H1 (cell line): ENCODE results near the gene CNNM4. TPM values are rescaled to one million over a fixed set of nuclear protein-coding genes. Genes with fewer than 3 reads are reported as not detected.

Experiments used
- CTCF ChIA-PET: fragments of 300-600 bp; sonication (Branson Sonifier 250); formaldehyde crosslinking; loops from one replicate; lab custom pipeline; 2021; ENCODE audit not compliant: partially characterized antibody; lab: Charles Lee
- POLR2A ChIA-PET: fragments of 300-600 bp; sonication (Branson Sonifier 250); formaldehyde crosslinking; loops from one replicate; lab custom pipeline; 2021; ENCODE audit warnings: inconsistent platforms; ENCODE audit not compliant: partially characterized antibody; lab: Charles Lee
- DNase-seq, 2 experiments: peaks; one replicate each; pipeline versions ENCODE4 v3.0.0 to v3.0.0-alpha.2; 2010 to 2022; ENCODE audit warnings: low spot score in 2 of 2, low read depth in 1 of 2, mixed read lengths in 1 of 2
- FAIRE-seq: peaks from 2 replicates; lab custom pipeline; 2011; peaks lifted over from hg19 to GRCh38; lab: Jason Lieb, UNC
- H2AFZ ChIP-seq: 2 replicates; pipeline ENCODE4 v1.8.1; 2012; ENCODE audit warnings: low read length, inconsistent platforms
- H2AK5ac ChIP-seq: 2 replicates; pipeline ENCODE4 v1.6.1; 2013; ENCODE audit warnings: low read depth, low read length
- H2BK120ac ChIP-seq: replicated peaks from 2 replicates; pipeline ENCODE3; 2013; ENCODE audit warnings: low read depth, low read length, inconsistent platforms
- H2BK12ac ChIP-seq: 2 replicates; pipeline ENCODE4 v1.6.1; 2013; ENCODE audit warnings: low read depth, low read length
- H2BK15ac ChIP-seq: 2 replicates; pipeline ENCODE4 v1.6.1; 2013; ENCODE audit warnings: low read length
- H2BK20ac ChIP-seq: 2 replicates; pipeline ENCODE4 v1.6.1; 2013; ENCODE audit warnings: low read length
- H2BK5ac ChIP-seq: 2 replicates; pipeline ENCODE4 v1.6.1; 2013; ENCODE audit warnings: low read depth, low read length
- H3K14ac ChIP-seq: 2 replicates; pipeline ENCODE4 v1.6.1; 2013; ENCODE audit warnings: inconsistent platforms; ENCODE audit not compliant: insufficient read length
- H3K18ac ChIP-seq: 2 replicates; pipeline ENCODE4 v1.6.1; 2013; ENCODE audit warnings: low read length; ENCODE audit errors: extremely low read depth
- H3K23ac ChIP-seq: 2 replicates; pipeline ENCODE4 v1.6.1; 2013; ENCODE audit warnings: inconsistent platforms; ENCODE audit not compliant: insufficient read length
- H3K23me2 ChIP-seq: 2 replicates; pipeline ENCODE4 v1.6.1; 2013; ENCODE audit warnings: low read depth, low read length
- H3K27ac ChIP-seq: 2 replicates; pipeline ENCODE4 v1.6.1; 2011; ENCODE audit warnings: low read depth, low read length, inconsistent platforms
- H3K27me3 ChIP-seq, 4 experiments: replicated peaks in 1 of 4; 1 replicate in 1 of 4; 2 replicates in 3 of 4; pipeline versions ENCODE4 v1.6.1 to v1.8.1; 2011 to 2013; ENCODE audit warnings: low read length in 3 of 4, mild to moderate bottlenecking in 3 of 4, inconsistent platforms in 2 of 4, mixed read lengths in 2 of 4, moderate library complexity in 1 of 4; ENCODE audit not compliant: control insufficient read depth in 3 of 4, insufficient read depth in 3 of 4; ENCODE audit errors: extremely low read depth in 1 of 4
- H3K36me3 ChIP-seq, 4 experiments: 2 replicates each; pipeline versions ENCODE4 v1.6.1 to v1.8.1; 2011 to 2013; ENCODE audit warnings: mild to moderate bottlenecking in 4 of 4, low read length in 3 of 4, moderate library complexity in 2 of 4, control low read depth in 1 of 4, inconsistent platforms in 1 of 4; ENCODE audit not compliant: insufficient read depth in 4 of 4, control insufficient read depth in 2 of 4
- H3K4ac ChIP-seq: replicated peaks from 2 replicates; pipeline ENCODE3; 2013; ENCODE audit warnings: low read length, low read depth, mixed read lengths, inconsistent platforms; ENCODE audit not compliant: insufficient read length
- H3K4me1 ChIP-seq, 4 experiments: replicated peaks in 1 of 4; 1 replicate in 1 of 4; 2 replicates in 3 of 4; pipeline versions ENCODE4 v1.6.1 to v1.8.1; 2011 to 2013; ENCODE audit warnings: low read length in 3 of 4, inconsistent platforms in 2 of 4, mixed read lengths in 1 of 4; ENCODE audit not compliant: insufficient read depth in 4 of 4, control insufficient read depth in 3 of 4
- H3K4me2 ChIP-seq, 2 experiments: 2 replicates each; pipeline versions ENCODE4 v1.6.1 to v1.8.1; 2011 to 2013; ENCODE audit warnings: low read depth in 2 of 2, low read length in 2 of 2, control low read depth in 1 of 2, inconsistent platforms in 1 of 2, mild to moderate bottlenecking in 1 of 2; ENCODE audit not compliant: insufficient read depth in 1 of 2
- H3K4me3 ChIP-seq, 4 experiments: fragments of 200-600, 300-600 bp in 1 of 4; sonication (generic), shearing (Covaris generic), sonication (Bioruptor Twin) in 1 of 4; 2 replicates each; pipeline versions ENCODE4 v1.5.1 to v1.8.1; 2011 to 2016; ENCODE audit warnings: low read length in 4 of 4, low read depth in 3 of 4, control low read depth in 2 of 4, inconsistent platforms in 2 of 4, mild to moderate bottlenecking in 2 of 4, mixed read lengths in 1 of 4, moderate library complexity in 1 of 4; ENCODE audit not compliant: insufficient read depth in 2 of 4; ENCODE audit errors: extremely low read depth in 1 of 4
- H3K56ac ChIP-seq: replicated peaks from 2 replicates; pipeline ENCODE3; 2013; ENCODE audit warnings: low read depth, mild to moderate bottlenecking, mixed read lengths, low read length, inconsistent platforms; ENCODE audit not compliant: insufficient read length
- H3K79me1 ChIP-seq: 2 replicates; pipeline ENCODE4 v1.6.1; 2013; ENCODE audit warnings: low read depth, low read length, control low read depth
- H3K79me2 ChIP-seq, 2 experiments: 2 replicates each; pipeline versions ENCODE4 v1.6.1 to v1.8.1; 2012 to 2013; ENCODE audit warnings: low read length in 2 of 2, mild to moderate bottlenecking in 2 of 2, inconsistent platforms in 1 of 2; ENCODE audit not compliant: insufficient read depth in 2 of 2, control insufficient read depth in 1 of 2
- H3K9ac ChIP-seq, 4 experiments: replicated peaks in 1 of 4; 1 replicate in 1 of 4; 2 replicates in 3 of 4; pipeline versions ENCODE4 v1.6.1 to v1.8.1; 2011 to 2013; ENCODE audit warnings: low read depth in 3 of 4, low read length in 3 of 4, control low read depth in 2 of 4, mild to moderate bottlenecking in 2 of 4, moderate library complexity in 2 of 4, inconsistent platforms in 1 of 4; ENCODE audit errors: extremely low read depth in 1 of 4
- H3K9me3 ChIP-seq, 2 experiments: 2 replicates each; pipeline versions ENCODE4 v1.6.1 to v1.8.1; 2012 to 2013; ENCODE audit warnings: mild to moderate bottlenecking in 2 of 2, moderate library complexity in 2 of 2, control low read depth in 1 of 2, inconsistent platforms in 1 of 2, low read depth in 1 of 2, low read length in 1 of 2, mixed read lengths in 1 of 2; ENCODE audit not compliant: insufficient read depth in 2 of 2
- H4K20me1 ChIP-seq, 2 experiments: replicated peaks in 1 of 2; 2 replicates each; pipeline versions ENCODE3 to v1.8.1; 2011 to 2013; ENCODE audit warnings: inconsistent platforms in 2 of 2, low read length in 2 of 2, mild to moderate bottlenecking in 1 of 2; ENCODE audit not compliant: insufficient read depth in 2 of 2, control insufficient read depth in 1 of 2
- H4K5ac ChIP-seq: 2 replicates; pipeline ENCODE4 v1.6.1; 2013; ENCODE audit warnings: low read length, low read depth, mixed read lengths, inconsistent platforms; ENCODE audit not compliant: insufficient read length
- H4K8ac ChIP-seq: 2 replicates; pipeline ENCODE4 v1.8.0; 2013; ENCODE audit warnings: mild to moderate bottlenecking, moderate library complexity, low read length, inconsistent platforms; ENCODE audit not compliant: insufficient read depth; ENCODE audit errors: extremely low read depth
- H4K91ac ChIP-seq: replicated peaks from 2 replicates; pipeline ENCODE3; 2013; ENCODE audit warnings: low read length, mixed read lengths, inconsistent platforms; ENCODE audit not compliant: insufficient read length
- EP300 ChIP-seq, 2 experiments: IDR thresholded peaks; 1 replicate in 1 of 2; 2 replicates in 1 of 2; pipeline ENCODE4 v1.6.1; 2011 to 2012; ENCODE audit warnings: low read depth in 2 of 2, low read length in 2 of 2, mild to moderate bottlenecking in 2 of 2, borderline replicate concordance in 1 of 2, inconsistent platforms in 1 of 2, moderate library complexity in 1 of 2
- KDM4A ChIP-seq: IDR thresholded peaks from one replicate; pipeline ENCODE4 v1.7.1; 2012; ENCODE audit warnings: low read depth, mild to moderate bottlenecking, moderate library complexity, low read length, inconsistent platforms; ENCODE audit not compliant: severe bottlenecking
- SP4 ChIP-seq: IDR thresholded peaks from 2 replicates; pipeline ENCODE4 v1.6.1; 2012; ENCODE audit warnings: low read length, inconsistent platforms
- TCF12 ChIP-seq: IDR thresholded peaks from 2 replicates; pipeline ENCODE4 v1.6.1; 2011; ENCODE audit warnings: low read depth, mild to moderate bottlenecking, low read length
- WGBS, 2 experiments: shearing (Covaris generic) in 1 of 2; methylation state at CpG; one replicate each; pipeline versions ENCODE4 v1.1.6 to v1.1.7; 2013 to 2015; ENCODE audit warnings: low lambda C conversion rate in 2 of 2, mixed read lengths in 2 of 2, inconsistent platforms in 1 of 2, low coverage in 1 of 2, missing lambda C conversion rate in 1 of 2; ENCODE audit not compliant: insufficient replicate concordance in 2 of 2, insufficient coverage in 1 of 2, insufficient read length in 1 of 2; ENCODE audit errors: extremely low coverage in 1 of 2, missing lambda C conversion rate in 1 of 2; 5-methylcytosine and 5-hydroxymethylcytosine counted together
- polyA plus RNA-seq, 7 experiments: library from polyadenylated mRNA; depleted of rRNA in 3 of 7; stranded (reverse) in 5 of 7; unstranded in 2 of 7; fragments of >200 nt in 5 of 7; fragments of 200-250 nt in 2 of 7; gene quantifications; 1 replicate in 5 of 7; 2 replicates in 1 of 7; 4 replicates in 1 of 7; pipeline versions ENCODE4 v1.2.1 to v1.2.3, GENCODE V29; 2011 to 2013; ENCODE audit warnings: missing spikeins in 2 of 7, mixed read lengths in 2 of 7
- total RNA-seq: library from RNA; stranded (reverse); fragmentation: NEBNext Ultra II Directional; extraction: Animal tissue kit (Norgen Biotek cat#: 25700); gene quantifications from 2 replicates; pipeline ENCODE4 v1.2.1, GENCODE V29; 2021

The CNNM4 gene
- total and polyA plus RNA-seq, 2 of the 8 experiments (the other 6 are each of a cell fraction or from before 2014, with no cell fraction given), result 10.3 to 11.0 TPM

GRCh38 chr2:96767135-96767871 lies 6.6 kb downstream of the CNNM4 start:
- 79% methylated on average over 9 of the region's 9 CpGs; no CpG with 5 or more reads in 1 of the 2 experiments for WGBS, 2 experiments
- H4K8ac ChIP-seq, result no peak overlapping the region
- no peak overlapping the region for H3K4ac ChIP-seq
- peaks cover 0 to 16% of the 10 kb centered on the region in 2 experiments; a peak in 1 of 4 replicates for H3K79me2 ChIP-seq
- H4K91ac ChIP-seq, result no peak overlapping the region
- H3K9ac ChIP-seq, result no peak overlapping the region
- no peak overlapping the region for H2AFZ ChIP-seq
- DNase-seq, result no peak
- no peaks in the 10 kb centered on the region; a peak in 2 of 7 replicates for H3K27me3 ChIP-seq
- POLR2A ChIA-PET, result interaction anchor here (1.3 to 1.6 kb wide), 2 partner anchors 15 to 158 kb away, joined by 3 read pairs; no protein-coding TSS in a partner anchor
- no peak overlapping the region for H3K4me3 ChIP-seq
- peaks cover 6 to 20% (median 15%) of the 10 kb centered on the region in 4 experiments for H3K4me1 ChIP-seq
- H2BK12ac ChIP-seq, result no peak overlapping the region
- no peak overlapping the region for H2AK5ac ChIP-seq
- CTCF ChIA-PET, result interaction anchor here (0.6 to 6.8 kb wide), 6 partner anchors 9 to 233 kb away, joined by 3 to 64 read pairs (median 3); no protein-coding TSS in a partner anchor
- FAIRE-seq, result no peak
- H3K56ac ChIP-seq, result no peak overlapping the region
- TF ChIP-seq TCF12, result no peak
- no peak for TF ChIP-seq EP300 (IDR thresholded peaks at IDR 0.05; ENCODE audit: borderline replicate concordance in 1 of 2, low read depth in 2 of 2, low read length in 2 of 2)
- no peak for TF ChIP-seq SP4
- no peak for TF ChIP-seq KDM4A
- no peak overlapping the region for H3K4me2 ChIP-seq
- no peak overlapping the region for H3K18ac ChIP-seq
- H3K27ac ChIP-seq, result no peak overlapping the region
- no peak overlapping the region for H2BK15ac ChIP-seq
- no peaks in the 10 kb centered on the region for H3K9me3 ChIP-seq
- H2BK120ac ChIP-seq, result no peak overlapping the region
- H3K23ac ChIP-seq, result no peak overlapping the region
- H3K79me1 ChIP-seq, result peaks cover 12% of the 10 kb centered on the region
- H4K5ac ChIP-seq, result no peak overlapping the region
- H3K14ac ChIP-seq, result no peak overlapping the region
- peaks cover 5% of the 10 kb centered on the region for H3K23me2 ChIP-seq
- peaks cover 0 to 7% of the 10 kb centered on the region in 2 experiments for H4K20me1 ChIP-seq
- no peak overlapping the region for H2BK5ac ChIP-seq
- H2BK20ac ChIP-seq, result no peak overlapping the region
- H3K36me3 ChIP-seq, result no peaks in the 10 kb centered on the region
